Measurements from ENCODE around the gene EPS8L3. TPM values are rescaled to one million over a fixed set of nuclear protein-coding genes. Genes with fewer than 3 reads are reported as not detected.
A peak's percentile ranks its signal among the peaks of the same experiment; 100 is the strongest.

EPS8L3 gene
- total RNA-seq, 1 experiment from 2014 or later: not detected

DNA sequence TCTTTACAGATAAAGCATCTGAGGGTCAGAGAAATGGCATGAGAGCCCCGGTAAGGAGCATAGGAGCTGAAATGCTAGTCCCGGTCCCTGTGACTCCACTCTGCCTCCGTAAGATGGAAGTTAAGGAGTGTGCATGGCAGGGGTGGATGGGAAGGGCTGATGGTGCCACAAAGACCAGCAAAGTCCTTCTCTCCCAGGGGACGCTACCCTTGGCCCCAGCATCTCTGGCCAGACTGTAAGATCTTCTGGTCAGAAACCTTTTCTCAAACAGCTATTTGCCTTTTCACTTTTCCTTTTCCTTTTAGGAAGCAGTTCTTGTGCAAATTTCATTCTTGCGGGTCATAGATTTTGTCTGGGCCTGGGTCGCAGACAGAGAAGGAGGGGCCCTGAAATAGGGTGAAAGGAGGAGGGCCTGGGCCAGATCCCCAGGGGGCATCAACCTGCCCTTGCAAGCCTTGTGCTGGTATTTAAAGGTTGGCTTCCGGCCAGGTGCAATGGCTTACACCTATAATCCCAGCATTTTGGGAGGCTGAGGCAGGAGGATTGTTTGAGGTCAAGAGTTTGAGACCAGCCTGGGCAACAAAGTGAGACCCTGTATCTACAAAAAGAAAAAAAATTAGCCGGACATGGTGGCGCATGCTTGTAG lies 14.4 kb upstream of the EPS8L3 start:
- H3K36me3 ChIP-seq (ENCODE audit: insufficient read depth, low read length): no peaks in the 10 kb centered on the region
- no peak overlapping the region for H3K4me3 ChIP-seq (ENCODE audit: low read length)
- no peak overlapping the region for H3K4me2 ChIP-seq (ENCODE audit: low read depth, low read length, poor library complexity, severe bottlenecking)
- no peak overlapping the region for H3K27ac ChIP-seq (ENCODE audit: low read length)
- H3K79me2 ChIP-seq (ENCODE audit: low read length): no peaks in the 10 kb centered on the region
- H2AFZ ChIP-seq (ENCODE audit: low read length): no peak overlapping the region
- H3K4me1 ChIP-seq (ENCODE audit: low read length): no peaks in the 10 kb centered on the region
- H4K20me1 ChIP-seq (ENCODE audit: insufficient read depth, low read depth, low read length): no peaks in the 10 kb centered on the region
- H3K9me3 ChIP-seq (ENCODE audit: low read length): no peaks in the 10 kb centered on the region
- no peak for DNase-seq
- H3K9me2 ChIP-seq (replicated peaks; ENCODE audit: insufficient read depth, low read length): no peaks in the 10 kb centered on the region
- H3K9ac ChIP-seq (ENCODE audit: low read length): no peak overlapping the region
- no peaks in the 10 kb centered on the region for H3K27me3 ChIP-seq (ENCODE audit: low read length)

DNA sequence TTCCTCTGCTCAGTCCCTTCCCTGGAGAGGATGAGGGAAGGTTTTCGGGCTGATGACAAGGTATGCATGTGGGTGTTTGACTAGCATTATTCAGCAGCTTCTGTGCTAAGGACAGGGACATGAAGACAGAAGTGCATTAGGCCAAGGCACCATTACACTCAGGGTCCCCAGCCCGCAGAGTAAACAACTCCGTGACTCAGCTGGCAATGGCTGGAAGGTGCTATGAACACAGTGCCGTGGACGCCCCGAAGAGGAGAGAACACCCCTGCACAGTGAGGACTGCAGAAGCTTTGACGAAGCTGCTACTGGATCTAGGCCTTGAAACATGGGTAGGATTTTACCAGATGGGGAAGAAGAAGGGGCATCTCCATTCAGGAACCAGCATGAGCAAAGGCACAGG lies 13.7 kb upstream of the EPS8L3 start:
- H3K9ac ChIP-seq (ENCODE audit: low read length): no peak overlapping the region
- no peaks in the 10 kb centered on the region for H3K9me3 ChIP-seq (ENCODE audit: low read length)
- no peak overlapping the region for H3K4me3 ChIP-seq (ENCODE audit: low read length)
- H3K36me3 ChIP-seq (ENCODE audit: insufficient read depth, low read length): no peaks in the 10 kb centered on the region
- H3K27ac ChIP-seq (ENCODE audit: low read length): no peak overlapping the region
- no peaks in the 10 kb centered on the region for H4K20me1 ChIP-seq (ENCODE audit: insufficient read depth, low read depth, low read length)
- no peaks in the 10 kb centered on the region for H3K4me1 ChIP-seq (ENCODE audit: low read length)
- no peak overlapping the region for H2AFZ ChIP-seq (ENCODE audit: low read length)
- H3K9me2 ChIP-seq (replicated peaks; ENCODE audit: insufficient read depth, low read length): no peaks in the 10 kb centered on the region
- H3K4me2 ChIP-seq (ENCODE audit: low read depth, low read length, poor library complexity, severe bottlenecking): no peak overlapping the region
- no peaks in the 10 kb centered on the region for H3K27me3 ChIP-seq (ENCODE audit: low read length)
- no peak for DNase-seq
- no peaks in the 10 kb centered on the region for H3K79me2 ChIP-seq (ENCODE audit: low read length)

DNA sequence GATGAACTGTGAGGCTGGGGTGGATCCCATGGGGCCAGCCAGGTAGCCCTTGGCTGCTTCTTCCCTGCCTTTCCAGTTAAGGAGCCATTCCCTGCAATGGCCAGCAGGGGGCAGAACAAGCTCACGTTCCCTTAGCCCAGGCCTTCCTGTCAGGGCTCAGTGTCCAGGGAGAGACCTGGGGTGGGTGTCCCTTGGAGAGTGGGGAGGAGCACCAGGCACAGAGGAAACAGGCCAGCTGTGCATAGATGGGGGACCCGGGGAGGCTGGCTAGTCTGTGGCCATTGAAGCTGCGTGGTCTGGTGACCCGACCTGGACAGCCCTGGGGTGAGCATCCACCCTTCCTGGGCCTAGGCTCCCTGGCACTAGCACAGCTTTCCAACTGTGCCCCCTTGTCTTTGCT lies 13.2 kb upstream of the EPS8L3 start:
- Histone ChIP-seq H4K20me1 (ENCODE audit: insufficient read depth, low read depth, low read length) (no peaks in the 10 kb centered on the region), H3K9me2 (replicated peaks; ENCODE audit: insufficient read depth, low read length) (no peaks in the 10 kb centered on the region), H3K36me3 (ENCODE audit: insufficient read depth, low read length) (no peaks in the 10 kb centered on the region), H2AFZ (ENCODE audit: low read length) (no peak overlapping the region), H3K9me3 (ENCODE audit: low read length) (no peaks in the 10 kb centered on the region), H3K27me3 (ENCODE audit: low read length) (no peaks in the 10 kb centered on the region), H3K9ac (ENCODE audit: low read length) (no peak overlapping the region), H3K4me1 (ENCODE audit: low read length) (no peaks in the 10 kb centered on the region), H3K79me2 (ENCODE audit: low read length) (no peaks in the 10 kb centered on the region), H3K4me3 (ENCODE audit: low read length) (no peak overlapping the region), H3K27ac (ENCODE audit: low read length) (no peak overlapping the region), H3K4me2 (ENCODE audit: low read depth, low read length, poor library complexity, severe bottlenecking) (no peak overlapping the region)
- DNase-seq: peak; percentile 91

DNA sequence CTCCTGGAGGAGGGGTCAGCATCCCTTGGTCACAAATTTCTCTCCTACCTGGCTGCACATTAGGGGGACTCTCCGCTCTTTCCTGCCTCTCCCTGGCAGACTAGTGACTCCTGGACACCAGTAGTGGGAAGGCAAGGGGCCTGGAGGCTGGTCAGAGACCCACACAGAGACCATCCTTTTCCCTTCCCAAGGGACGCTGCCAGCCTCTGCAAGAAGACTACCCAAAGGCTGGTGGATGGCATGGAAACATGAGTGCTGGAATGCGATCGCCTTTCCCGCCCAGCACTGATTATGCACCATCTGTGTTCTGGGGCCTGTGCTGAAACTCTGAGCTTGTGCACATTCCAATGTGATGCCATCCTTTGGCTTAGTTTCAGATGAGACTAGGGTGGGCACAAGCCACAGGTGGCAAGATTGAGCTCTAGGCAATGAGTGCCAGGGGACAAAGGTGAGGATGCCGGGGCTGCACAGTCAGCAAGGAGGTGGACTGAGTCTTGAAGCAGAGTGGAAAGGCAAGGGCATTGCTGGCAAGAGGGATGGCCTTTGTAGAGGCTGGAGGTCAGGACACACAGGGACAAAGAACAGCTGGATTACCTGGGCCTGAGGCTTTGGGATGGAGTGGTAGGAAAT lies 12.6 kb upstream of the EPS8L3 start:
- Histone ChIP-seq H3K4me1 (ENCODE audit: low read length) (no peaks in the 10 kb centered on the region), H3K9me2 (replicated peaks; ENCODE audit: insufficient read depth, low read length) (no peaks in the 10 kb centered on the region), H3K36me3 (ENCODE audit: insufficient read depth, low read length) (no peaks in the 10 kb centered on the region), H4K20me1 (ENCODE audit: insufficient read depth, low read depth, low read length) (no peaks in the 10 kb centered on the region), H3K4me2 (ENCODE audit: low read depth, low read length, poor library complexity, severe bottlenecking) (no peak overlapping the region), H2AFZ (ENCODE audit: low read length) (no peak overlapping the region), H3K9me3 (ENCODE audit: low read length) (no peaks in the 10 kb centered on the region), H3K4me3 (ENCODE audit: low read length) (no peak overlapping the region), H3K27ac (ENCODE audit: low read length) (no peak overlapping the region), H3K27me3 (ENCODE audit: low read length) (no peaks in the 10 kb centered on the region), H3K79me2 (ENCODE audit: low read length) (no peaks in the 10 kb centered on the region), H3K9ac (ENCODE audit: low read length) (no peak overlapping the region)
- DNase-seq: no peak

DNA sequence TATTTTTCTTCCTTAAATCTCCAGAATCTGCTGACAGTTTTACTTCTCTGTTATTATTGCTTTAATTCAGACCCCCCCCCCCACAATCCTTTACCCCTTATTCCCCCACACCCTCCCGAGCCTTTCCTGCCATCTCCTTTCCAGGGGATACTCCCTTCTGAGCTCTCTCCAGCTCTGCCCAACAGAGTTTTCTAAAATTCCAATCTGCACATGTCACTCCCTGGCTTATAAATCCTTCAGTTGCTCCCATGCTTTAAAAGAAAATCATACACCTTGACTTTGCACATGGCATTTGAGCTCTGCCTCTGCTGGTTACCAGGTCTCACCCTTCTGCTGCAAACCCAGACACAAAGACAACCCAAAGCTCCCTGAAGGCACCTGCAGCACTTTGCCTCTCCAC lies 11.7 kb upstream of the EPS8L3 start:
- Histone ChIP-seq H3K9me3 (ENCODE audit: low read length) (no peaks in the 10 kb centered on the region), H3K36me3 (ENCODE audit: insufficient read depth, low read length) (no peaks in the 10 kb centered on the region), H4K20me1 (ENCODE audit: insufficient read depth, low read depth, low read length) (no peaks in the 10 kb centered on the region), H3K4me2 (ENCODE audit: low read depth, low read length, poor library complexity, severe bottlenecking) (no peak overlapping the region), H3K4me3 (ENCODE audit: low read length) (no peak overlapping the region), H3K9me2 (replicated peaks; ENCODE audit: insufficient read depth, low read length) (no peaks in the 10 kb centered on the region), H3K79me2 (ENCODE audit: low read length) (no peaks in the 10 kb centered on the region), H3K27ac (ENCODE audit: low read length) (no peak overlapping the region), H3K27me3 (ENCODE audit: low read length) (no peaks in the 10 kb centered on the region), H2AFZ (ENCODE audit: low read length) (no peak overlapping the region), H3K9ac (ENCODE audit: low read length) (no peak overlapping the region), H3K4me1 (ENCODE audit: low read length) (no peaks in the 10 kb centered on the region)
- DNase-seq: no peak

DNA sequence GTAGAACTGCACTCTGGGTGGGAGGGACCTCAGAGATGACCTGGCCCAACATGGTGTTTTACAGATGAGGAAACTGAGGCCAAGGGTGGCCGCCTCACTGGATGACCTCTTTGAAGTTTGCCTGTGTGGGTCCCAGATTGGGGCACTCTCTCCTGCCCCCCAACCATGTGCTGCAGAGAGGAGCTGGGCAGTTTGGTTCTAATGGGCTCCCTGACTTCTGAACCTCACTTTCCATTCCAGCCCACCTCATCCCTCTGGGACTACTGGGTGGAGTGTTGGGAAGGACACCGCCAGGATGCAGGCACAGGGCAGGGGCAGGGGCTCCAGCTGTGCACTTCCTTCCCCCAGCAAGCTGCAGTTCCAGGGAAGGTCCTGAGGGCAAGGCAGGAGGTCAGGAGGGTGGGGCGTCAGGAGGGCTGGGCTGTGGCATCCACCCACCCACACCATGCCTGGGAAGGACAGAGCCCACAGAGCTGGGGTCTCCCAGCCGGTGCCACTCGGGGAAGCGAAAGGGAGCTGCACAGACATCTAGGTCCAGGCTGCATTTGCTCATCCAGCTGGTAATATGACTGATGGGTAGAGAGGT lies 10.3 kb upstream of the EPS8L3 start:
- DNase-seq: no peak
- Histone ChIP-seq H3K36me3 (ENCODE audit: insufficient read depth, low read length) (no peaks in the 10 kb centered on the region), H2AFZ (ENCODE audit: low read length) (no peak overlapping the region), H3K4me2 (ENCODE audit: low read depth, low read length, poor library complexity, severe bottlenecking) (no peak overlapping the region), H4K20me1 (ENCODE audit: insufficient read depth, low read depth, low read length) (no peaks in the 10 kb centered on the region), H3K27ac (ENCODE audit: low read length) (no peak overlapping the region), H3K27me3 (ENCODE audit: low read length) (no peaks in the 10 kb centered on the region), H3K79me2 (ENCODE audit: low read length) (no peaks in the 10 kb centered on the region), H3K9me3 (ENCODE audit: low read length) (no peaks in the 10 kb centered on the region), H3K4me3 (ENCODE audit: low read length) (no peak overlapping the region), H3K9me2 (replicated peaks; ENCODE audit: insufficient read depth, low read length) (no peaks in the 10 kb centered on the region), H3K9ac (ENCODE audit: low read length) (no peak overlapping the region), H3K4me1 (ENCODE audit: low read length) (no peaks in the 10 kb centered on the region)

DNA sequence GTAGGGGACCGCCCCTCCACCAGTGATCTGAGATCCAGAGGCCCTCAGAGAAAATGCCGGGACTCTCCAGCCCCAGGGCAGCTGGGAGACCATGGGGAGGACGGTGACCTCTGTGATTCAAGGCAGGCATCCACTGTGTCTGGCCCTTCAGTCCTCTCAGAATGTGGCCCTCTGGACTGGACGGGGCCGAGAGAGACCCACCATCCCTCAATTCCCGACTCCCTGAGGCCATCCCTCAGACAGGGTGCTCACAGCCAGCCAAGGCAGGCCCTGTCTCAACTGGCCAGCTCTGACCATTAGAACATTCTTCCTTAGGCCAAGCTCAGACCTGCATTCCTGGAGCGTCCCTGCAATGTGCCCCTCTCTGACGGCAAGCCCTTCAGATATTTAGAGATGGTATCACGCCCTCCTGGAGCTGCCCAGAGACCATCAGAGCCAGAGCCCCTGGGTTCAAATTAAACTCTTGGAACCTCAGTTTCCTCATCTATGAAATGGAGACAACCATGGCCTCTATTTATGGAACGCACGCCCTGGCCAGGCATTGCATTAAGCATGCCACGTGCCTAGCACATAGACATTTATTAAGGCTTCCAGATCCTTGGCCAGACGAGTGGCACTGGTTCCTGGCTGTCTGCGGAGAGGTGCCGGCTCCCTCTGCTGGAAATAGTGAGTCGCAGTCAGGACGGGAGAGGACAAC lies 9.6 kb upstream of the EPS8L3 start:
- Histone ChIP-seq H3K9me3 (ENCODE audit: low read length) (no peaks in the 10 kb centered on the region), H3K4me2 (ENCODE audit: low read depth, low read length, poor library complexity, severe bottlenecking) (no peak overlapping the region), H3K79me2 (ENCODE audit: low read length) (no peaks in the 10 kb centered on the region), H3K27ac (ENCODE audit: low read length) (no peak overlapping the region), H3K36me3 (ENCODE audit: insufficient read depth, low read length) (no peaks in the 10 kb centered on the region), H3K9ac (ENCODE audit: low read length) (no peak overlapping the region), H3K9me2 (replicated peaks; ENCODE audit: insufficient read depth, low read length) (no peaks in the 10 kb centered on the region), H2AFZ (ENCODE audit: low read length) (no peak overlapping the region), H3K27me3 (ENCODE audit: low read length) (no peaks in the 10 kb centered on the region), H3K4me1 (ENCODE audit: low read length) (no peaks in the 10 kb centered on the region), H4K20me1 (ENCODE audit: insufficient read depth, low read depth, low read length) (no peaks in the 10 kb centered on the region), H3K4me3 (ENCODE audit: low read length) (no peak overlapping the region)
- peak; percentile 92 for DNase-seq

DNA sequence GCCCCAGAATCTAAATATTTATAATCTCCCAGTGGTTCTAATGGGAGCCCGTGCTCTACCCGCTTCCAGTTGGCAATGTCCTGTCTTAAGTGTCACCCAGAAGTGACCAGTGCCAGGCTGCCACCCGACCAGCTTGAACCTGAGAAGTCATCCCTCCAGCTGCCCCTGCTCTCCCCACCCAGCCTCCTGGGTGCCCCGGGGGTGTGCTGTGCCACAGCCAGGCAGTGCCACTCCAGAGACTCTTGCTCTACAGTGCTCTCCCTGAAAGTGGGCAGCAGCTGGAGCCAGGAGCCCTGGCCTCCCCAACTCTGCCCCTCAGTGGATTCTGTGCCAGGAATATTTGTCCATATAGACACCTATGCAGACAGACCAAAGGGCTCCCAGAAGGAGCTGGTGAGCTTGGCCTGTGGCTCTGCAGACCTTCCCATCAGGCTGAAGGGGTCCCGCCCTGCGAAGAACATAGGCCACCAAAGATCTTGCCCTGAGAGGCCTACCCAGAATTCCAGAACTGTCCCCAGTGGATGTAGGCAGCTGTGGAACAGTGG lies 9.0 kb upstream of the EPS8L3 start:
- H3K36me3 ChIP-seq (ENCODE audit: insufficient read depth, low read length): no peaks in the 10 kb centered on the region
- H3K9me3 ChIP-seq (ENCODE audit: low read length): no peaks in the 10 kb centered on the region
- H3K79me2 ChIP-seq (ENCODE audit: low read length): no peaks in the 10 kb centered on the region
- no peak overlapping the region for H3K27ac ChIP-seq (ENCODE audit: low read length)
- no peak overlapping the region for H3K4me3 ChIP-seq (ENCODE audit: low read length)
- no peaks in the 10 kb centered on the region for H3K4me1 ChIP-seq (ENCODE audit: low read length)
- no peaks in the 10 kb centered on the region for H3K27me3 ChIP-seq (ENCODE audit: low read length)
- no peaks in the 10 kb centered on the region for H3K9me2 ChIP-seq (replicated peaks; ENCODE audit: insufficient read depth, low read length)
- H2AFZ ChIP-seq (ENCODE audit: low read length): no peak overlapping the region
- no peak overlapping the region for H3K4me2 ChIP-seq (ENCODE audit: low read depth, low read length, poor library complexity, severe bottlenecking)
- H3K9ac ChIP-seq (ENCODE audit: low read length): no peak overlapping the region
- no peaks in the 10 kb centered on the region for H4K20me1 ChIP-seq (ENCODE audit: insufficient read depth, low read depth, low read length)
- DNase-seq: no peak
